HepG2 (cell line): ENCODE data around the gene MRPS2. TPM values are rescaled to one million over a fixed set of nuclear protein-coding genes. Genes with fewer than 3 reads are reported as not detected.

Source experiments
- AHR ChIP-seq: IDR thresholded peaks from 2 replicates; pipeline ENCODE4 v1.6.1; 2018; ENCODE audit warnings: missing genetic modification reagents, missing compliant biosample characterization
- BCLAF1 ChIP-seq: fragments of 450-650 bp; IDR thresholded peaks from 2 replicates; pipeline ENCODE4 v1.6.1; 2017; ENCODE audit warnings: mild to moderate bottlenecking
- HCFC1 ChIP-seq: fragments of 150-350 bp; IDR thresholded peaks from 2 replicates; pipeline ENCODE4 v1.6.1; 2014; ENCODE audit warnings: low read depth, low read length
- HES4 ChIP-seq: sonication (generic); formaldehyde crosslinking; IDR thresholded peaks from 2 replicates; pipeline ENCODE4 v1.9.0; 2021; ENCODE audit warnings: mild to moderate bottlenecking, missing genetic modification reagents, borderline replicate concordance
- MAFF ChIP-seq: IDR thresholded peaks from 2 replicates; pipeline ENCODE4 v1.6.1; 2011; ENCODE audit warnings: low read depth, low read length, improper control_type of control experiment
- SIX4 ChIP-seq: sonication (generic); formaldehyde crosslinking; IDR thresholded peaks from 2 replicates; pipeline ENCODE4 v1.4.0; 2020; ENCODE audit warnings: missing genetic modification reagents
- SNAPC5 ChIP-seq: sonication (generic); formaldehyde crosslinking; IDR thresholded peaks from 2 replicates; pipeline ENCODE4 v1.8.1; 2023; ENCODE audit warnings: mild to moderate bottlenecking, missing genetic modification reagents, borderline replicate concordance
- SRF ChIP-seq: IDR thresholded peaks from 2 replicates; pipeline ENCODE4 v1.6.1; 2011; ENCODE audit warnings: mild to moderate bottlenecking, low read depth, low read length, moderate library complexity
- TCF7L2 ChIP-seq: IDR thresholded peaks from 2 replicates; pipeline ENCODE4 v1.6.1; 2011; ENCODE audit warnings: mild to moderate bottlenecking, low read depth, low read length, moderate library complexity
- ZIK1 ChIP-seq: sonication (generic); formaldehyde crosslinking; IDR thresholded peaks from 2 replicates; pipeline ENCODE4 v1.5.0; 2020; ENCODE audit warnings: mild to moderate bottlenecking, low read depth, missing genetic modification reagents, borderline replicate concordance
- ZNF275 ChIP-seq: sonication (generic); formaldehyde crosslinking; IDR thresholded peaks from 2 replicates; pipeline ENCODE4 v1.8.0; 2022; ENCODE audit warnings: missing genetic modification reagents, mild to moderate bottlenecking, inconsistent platforms, borderline replicate concordance
- ZNF318 ChIP-seq: sonication (generic); formaldehyde crosslinking; IDR thresholded peaks from 2 replicates; pipeline ENCODE4 v1.4.0; 2020; ENCODE audit warnings: mild to moderate bottlenecking, missing genetic modification reagents
- ZNF362 ChIP-seq: sonication (generic); formaldehyde crosslinking; IDR thresholded peaks from 2 replicates; pipeline ENCODE4 v1.4.0; 2020; ENCODE audit warnings: missing genetic modification reagents, mild to moderate bottlenecking, borderline replicate concordance
- ZNF749 ChIP-seq: sonication (generic); formaldehyde crosslinking; IDR thresholded peaks from 2 replicates; pipeline ENCODE4 v1.8.0; 2022; ENCODE audit warnings: mild to moderate bottlenecking, missing genetic modification reagents, moderate library complexity, borderline replicate concordance
- ZNF780A ChIP-seq: sonication (generic); formaldehyde crosslinking; IDR thresholded peaks from 2 replicates; pipeline ENCODE4 v1.8.0; 2022; ENCODE audit warnings: mild to moderate bottlenecking, missing genetic modification reagents, moderate library complexity
- polyA plus RNA-seq, 8 experiments: library from polyadenylated mRNA; depleted of rRNA in 3 of 8; stranded (reverse) in 7 of 8; unstranded in 1 of 8; fragments of >200 nt; fragmentation: Illumina TruSeq in 4 of 8; extraction: Trizol in 4 of 8; gene quantifications; 2 replicates each; pipeline versions ENCODE4 v1.2.1 to v1.2.3, GENCODE V29; 2011 to 2016; ENCODE audit warnings: low read depth in 4 of 8, missing spikeins in 1 of 8, mixed read lengths in 1 of 8; ENCODE audit not compliant: insufficient read depth in 1 of 8
- total RNA-seq, 5 experiments: library from RNA; depleted of rRNA; stranded (reverse); fragments of >200 nt; fragmentation: Illumina TruSeq; extraction: Trizol; gene quantifications; 2 replicates each; pipeline ENCODE4 v1.2.3, GENCODE V29; 2016; ENCODE audit warnings: low read depth in 1 of 5

The MRPS2 gene
- total and polyA plus RNA-seq, 2 of the 13 experiments (the other 11 are each of a cell fraction or from before 2014, with no cell fraction given), result 44.4 to 86.7 TPM

- TF ChIP-seq ZNF318 (CRISPR knock-in tag) (no peak), HCFC1 (peak; percentile 45; the same call in 1 of the 2 replicates), ZNF780A (CRISPR knock-in tag) (no peak), ZNF362 (no peak), ZNF749 (CRISPR knock-in tag) (no peak), SIX4 (CRISPR knock-in tag) (no peak; the same call in 1 of the 2 replicates), ZNF275 (CRISPR knock-in tag) (peak; percentile 59; the same call in 1 of the 2 replicates), TCF7L2 (no peak), ZIK1 (CRISPR knock-in tag) (no peak), AHR (no peak), SNAPC5 (CRISPR knock-in tag) (no peak), BCLAF1 (no peak), SRF (no peak), HES4 (CRISPR knock-in tag) (peak; percentile 97), MAFF (no peak)
Observed at GRCh38 chr9:135500525-135501260, at the start of gene MRPS2 (continued).
